K562 (cell line): Measurements from ENCODE around the gene GMPR. TPM values are rescaled to one million over a fixed set of nuclear protein-coding genes. Genes with fewer than 3 reads are reported as not detected.

Source experiments
- ATF6 ChIP-seq: sonication (generic); formaldehyde crosslinking; IDR thresholded peaks from 2 replicates; pipeline ENCODE4 v1.4.0; 2020; ENCODE audit warnings: mild to moderate bottlenecking, missing genetic modification reagents
- DNMT1 ChIP-seq: fragments of 450-650 bp; IDR thresholded peaks from 2 replicates; pipeline ENCODE4 v1.6.1; 2016; ENCODE audit warnings: antibody characterized with exemption, mild to moderate bottlenecking
- E2F5 ChIP-seq: sonication (generic); formaldehyde crosslinking; IDR thresholded peaks from 2 replicates; pipeline ENCODE4 v1.8.0; 2022; ENCODE audit warnings: mild to moderate bottlenecking, missing genetic modification reagents
- ETS2 ChIP-seq: IDR thresholded peaks from 2 replicates; pipeline ENCODE4 v1.6.1; 2016; ENCODE audit warnings: borderline replicate concordance, missing genetic modification characterization, mild to moderate bottlenecking, moderate library complexity, missing compliant biosample characterization; ENCODE audit not compliant: poor library complexity, severe bottlenecking
- HDAC8 ChIP-seq: fragments of 450-650 bp; IDR thresholded peaks from 2 replicates; pipeline ENCODE4 v1.6.1; 2016; ENCODE audit warnings: mild to moderate bottlenecking, missing genetic modification characterization, moderate library complexity, missing compliant biosample characterization
- HMG20A ChIP-seq: fragments of 450-650 bp; formaldehyde crosslinking; conservative IDR thresholded peaks from 2 replicates; pipeline ENCODE4 v1.4.0; 2020; ENCODE audit warnings: mild to moderate bottlenecking, mixed read lengths
- KAT2B ChIP-seq: IDR thresholded peaks from one replicate; pipeline ENCODE4 v1.6.1; 2012; ENCODE audit warnings: low read depth, mild to moderate bottlenecking, control low read depth, inconsistent platforms, low read length, moderate library complexity
- PHTF2 ChIP-seq: fragments of 250-450 bp; sonication (Bioruptor Pico); IDR thresholded peaks from 2 replicates; pipeline ENCODE4 v1.5.0; 2021; ENCODE audit warnings: mild to moderate bottlenecking
- PTBP1 ChIP-seq: fragments of 200-400 bp; formaldehyde crosslinking; IDR thresholded peaks from 2 replicates; pipeline ENCODE4 v1.6.1; 2017; ENCODE audit warnings: low read depth, low read length
- SP1 ChIP-seq: sonication (generic); formaldehyde crosslinking; IDR thresholded peaks from 2 replicates; pipeline ENCODE4 v1.8.1; 2022; ENCODE audit warnings: mild to moderate bottlenecking, missing genetic modification reagents
- SRSF3 ChIP-seq: fragments of 200-400 bp; formaldehyde crosslinking; IDR thresholded peaks from 2 replicates; pipeline ENCODE4 v1.6.1; 2016; ENCODE audit warnings: mild to moderate bottlenecking, low read length, moderate library complexity; ENCODE audit not compliant: insufficient read depth
- THAP12 ChIP-seq: fragments of 250-450 bp; sonication (Bioruptor Pico); IDR thresholded peaks from 2 replicates; pipeline ENCODE4 v1.9.0; 2021; ENCODE audit warnings: mild to moderate bottlenecking, inconsistent platforms
- TOE1 ChIP-seq, 2 experiments: fragments of 450-650 bp in 1 of 2; sonication (generic) in 1 of 2; formaldehyde crosslinking in 1 of 2; IDR thresholded peaks; 2 replicates each; pipeline versions ENCODE4 v1.7.1 to v1.8.0; 2016 to 2022; ENCODE audit warnings: borderline replicate concordance in 2 of 2, mild to moderate bottlenecking in 2 of 2, antibody characterized with exemption in 1 of 2, inconsistent platforms in 1 of 2, low read depth in 1 of 2, missing genetic modification reagents in 1 of 2, moderate library complexity in 1 of 2
- ZBTB5 ChIP-seq: fragments of 450-650 bp; IDR thresholded peaks from 2 replicates; pipeline ENCODE4 v1.6.1; 2017; ENCODE audit warnings: antibody characterized with exemption
- ZNF639 ChIP-seq, 2 experiments: fragments of 200-800 bp in 1 of 2; sonication (Bioruptor generic) in 1 of 2; sonication (generic) in 1 of 2; formaldehyde crosslinking in 1 of 2; IDR thresholded peaks in 1 of 2; conservative IDR thresholded peaks in 1 of 2; 2 replicates each; pipeline versions ENCODE4 v1.5.0 to v1.6.1; 2016 to 2020; ENCODE audit warnings: missing compliant biosample characterization in 1 of 2, missing genetic modification characterization in 1 of 2, missing genetic modification reagents in 1 of 2
- polyA plus RNA-seq, 8 experiments: library from polyadenylated mRNA; depleted of rRNA in 4 of 8; stranded (reverse) in 5 of 8; unstranded in 3 of 8; fragments of >200 nt; fragmentation: Nextera tagmentation in 2 of 8; fragmentation: Illumina TruSeq in 1 of 8; extraction: Ambion mirVana in 2 of 8; extraction: Trizol in 1 of 8; gene quantifications; 2 replicates each; pipeline versions ENCODE4 v1.2.1 to v1.2.3, GENCODE V29; 2011 to 2014; ENCODE audit warnings: inconsistent platforms in 1 of 8, missing spikeins in 1 of 8
- total RNA-seq, 7 experiments: library from RNA; depleted of rRNA in 6 of 7; stranded (reverse); fragments of >200 nt in 6 of 7; fragmentation: Illumina TruSeq in 2 of 7; extraction: Trizol in 2 of 7; gene quantifications; 2 replicates each; pipeline versions ENCODE4 v1.2.1 to v1.2.3, GENCODE V29; 2011 to 2021; ENCODE audit warnings: low replicate concordance in 1 of 7

Gene GMPR
- total and polyA plus RNA-seq, 9 of the 15 experiments (the other 6 are each of a cell fraction or from before 2014, with no cell fraction given), result 34.6 to 83.7 (median 49.8) TPM

- TF ChIP-seq ZBTB5 (peak; percentile 58; the same call in 1 of the 2 replicates), SP1 (peak; percentile 100), PTBP1 (0 out of 2 replicates have a peak, but pooled peaks have one; percentile 50), TOE1 (IDR thresholded peaks at IDR 0.05; ENCODE audit: borderline replicate concordance) (peak; percentile 85), TOE1 (CRISPR knock-in tag; IDR thresholded peaks at IDR 0.05; ENCODE audit: borderline replicate concordance, low read depth) (no peak), HDAC8 (tag) (peak; percentile 55; the same call in 1 of the 2 replicates), SRSF3 (no peak), DNMT1 (peak; percentile 99), PHTF2 (CRISPR knock-in tag) (peak; percentile 84; the same call in 1 of the 2 replicates), HMG20A (no peak), E2F5 (CRISPR knock-in tag) (peak; percentile 92; the same call in 1 of the 2 replicates), ATF6 (CRISPR knock-in tag) (peak; percentile 71; the same call in 1 of the 2 replicates), ZNF639 (CRISPR knock-in tag; conservative IDR thresholded peaks at IDR 0.05 in 1 of 2, IDR thresholded peaks at IDR 0.05 in 1 of 2) (peak in 1 of 2 experiments; percentile 45; a peak in 2 of 4 replicates), THAP12 (CRISPR knock-in tag) (peak; percentile 97), KAT2B (no peak), ETS2 (tag) (no peak)
These were observed 27.3 kb downstream of the GMPR start (continued) for GRCh38 chr6:16265351-16266341.
